ENCODE data around the gene METTL2A.
"Not testable (repeated sequence)": the region's sequence is repeated elsewhere in the genome, so short reads cannot be mapped to it uniquely, and the experiment has no call there.

METTL2A gene

DNA sequence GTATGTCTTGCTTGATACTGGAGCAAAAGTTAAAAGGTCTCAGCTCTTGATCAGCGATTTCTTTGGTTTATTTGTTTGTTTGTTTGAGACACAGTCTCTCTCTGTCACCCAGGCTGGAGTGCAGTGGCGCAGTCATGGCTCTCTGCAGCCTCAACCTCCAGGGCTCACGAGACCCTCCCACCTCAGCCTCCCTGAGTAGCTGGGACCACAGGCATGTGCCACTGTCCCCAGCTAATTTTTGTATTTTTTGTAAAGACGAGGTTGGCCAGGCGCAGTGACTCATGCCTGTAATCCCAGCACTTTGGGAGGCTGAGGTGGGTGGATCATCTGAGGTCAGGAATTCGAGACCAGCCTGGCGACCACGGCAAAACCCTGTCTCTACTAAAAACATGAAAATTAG, 75.1 kb downstream of the METTL2A start:
- H3K4me3 ChIP-seq (ENCODE audit: control insufficient read depth in 1 of 7, extremely low read depth in 1 of 7, insufficient read depth in 4 of 7, low read depth in 2 of 7, low read length in 6 of 7); H3K27me3 ChIP-seq (replicated peaks in 2 of 5; ENCODE audit: control insufficient read depth in 4 of 5, insufficient read depth in 5 of 5, low read length in 4 of 5); H3K9me3 ChIP-seq (ENCODE audit: control extremely low read depth in 1 of 5, control insufficient read depth in 4 of 5, insufficient read depth in 2 of 5, low read depth in 1 of 5, low read length in 4 of 5); H3K36me3 ChIP-seq (ENCODE audit: control insufficient read depth in 4 of 4, insufficient read depth in 4 of 4, low read length in 3 of 4); CTCF ChIA-PET; DNase-seq; POLR2A ChIA-PET; H3K27ac ChIP-seq (ENCODE audit: insufficient read depth in 1 of 2, low read depth in 1 of 2, low read length in 2 of 2, poor library complexity in 1 of 2, severe bottlenecking in 2 of 2); H3K4me1 ChIP-seq (ENCODE audit: control extremely low read depth in 1 of 4, control insufficient read depth in 4 of 4, insufficient read depth in 4 of 4, low read length in 3 of 4): not testable (repeated sequence)
- WGBS (ENCODE audit: insufficient coverage): 97% methylated on average over 5 of the region's 8 CpGs

All from common myeloid progenitor, CD34-positive (primary cell).